Muscle layer of duodenum (tissue), 2 donors: ENCODE results near the gene MAP4K1.
"Not testable (repeated sequence)": the region's sequence is repeated elsewhere in the genome, so short reads cannot be mapped to it uniquely, and the experiment has no call there.

Source experiments
- H3K27ac ChIP-seq: one replicate; pipeline ENCODE4 v1.7.0; 2013; ENCODE audit warnings: mild to moderate bottlenecking, low read length
- H3K27me3 ChIP-seq: one replicate; pipeline ENCODE4 v1.7.0; 2013; ENCODE audit warnings: low read depth, mild to moderate bottlenecking, control low read depth, low read length
- H3K36me3 ChIP-seq, 2 donors: one replicate each; pipeline ENCODE4 v1.7.0; 2013; ENCODE audit warnings: low read length in 2 of 2, control low read depth in 1 of 2, mild to moderate bottlenecking in 1 of 2; ENCODE audit not compliant: insufficient read depth in 2 of 2, control insufficient read depth in 1 of 2
- H3K4me1 ChIP-seq, 2 donors: one replicate each; pipeline ENCODE4 v1.7.0; 2013; ENCODE audit warnings: low read length in 2 of 2, mild to moderate bottlenecking in 2 of 2, control low read depth in 1 of 2, moderate library complexity in 1 of 2; ENCODE audit not compliant: insufficient read depth in 2 of 2, control insufficient read depth in 1 of 2
- H3K4me3 ChIP-seq, 2 donors: one replicate each; pipeline ENCODE4 v1.7.0; 2013; ENCODE audit warnings: low read length in 2 of 2, low read depth in 1 of 2, mild to moderate bottlenecking in 1 of 2
- H3K9me3 ChIP-seq, 2 donors: one replicate each; pipeline ENCODE4 v1.7.0; 2013; ENCODE audit warnings: low read length in 2 of 2, control low read depth in 1 of 2, mild to moderate bottlenecking in 1 of 2; ENCODE audit not compliant: control insufficient read depth in 1 of 2
- donor health status: healthy.

The MAP4K1 gene

GRCh38 chr19:38616265-38616664 lies 1.5 kb downstream of the MAP4K1 start:
- H3K9me3 ChIP-seq: no peaks in the 10 kb centered on the region
- H3K4me3 ChIP-seq: no peak overlapping the region
- H3K27me3 ChIP-seq: no peaks in the 10 kb centered on the region
- no peak overlapping the region for H3K27ac ChIP-seq
- peaks cover 8 to 25% of the 10 kb centered on the region in 2 donors for H3K4me1 ChIP-seq
- peaks cover under 1 to 12% of the 10 kb centered on the region in 2 donors for H3K36me3 ChIP-seq

GRCh38 chr19:38615007-38615581 lies 2.7 kb downstream of the MAP4K1 start:
- no peak overlapping the region for H3K27ac ChIP-seq
- H3K27me3 ChIP-seq: no peaks in the 10 kb centered on the region
- H3K9me3 ChIP-seq: no peaks in the 10 kb centered on the region
- H3K36me3 ChIP-seq: peaks cover 0 to under 1% of the 10 kb centered on the region in 2 donors
- peaks cover 6 to 19% of the 10 kb centered on the region in 2 donors for H3K4me1 ChIP-seq
- no peak overlapping the region for H3K4me3 ChIP-seq

- Histone ChIP-seq H3K4me3 (no peak overlapping the region), H3K36me3 (no peaks in the 10 kb centered on the region), H3K27ac (no peak overlapping the region), H3K27me3 (no peaks in the 10 kb centered on the region), H3K9me3 (no peaks in the 10 kb centered on the region), H3K4me1 (peaks cover 0 to 13% of the 10 kb centered on the region in 2 donors)
Measured at GRCh38 chr19:38614289-38614688, 3.5 kb downstream of the MAP4K1 start.

DNA sequence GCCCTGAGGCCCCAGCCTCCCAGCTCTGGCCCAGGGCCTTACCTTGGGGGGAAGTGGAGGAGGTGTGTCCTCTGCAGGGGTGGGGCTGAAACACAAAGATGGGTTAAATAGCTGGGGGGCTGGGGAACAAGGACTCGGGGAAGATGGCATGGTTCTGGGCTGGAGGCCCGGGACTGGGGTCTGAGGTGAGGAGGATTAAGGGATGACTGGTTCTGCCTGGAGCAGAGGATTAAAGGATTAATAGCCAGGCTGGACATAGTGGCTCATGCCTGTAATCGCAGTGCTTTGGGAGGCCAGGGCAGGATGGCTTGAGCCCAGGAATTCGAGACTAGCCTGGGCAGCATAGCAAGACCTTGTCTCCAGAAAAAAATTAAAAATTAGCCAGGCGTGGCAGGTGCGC lies 11.6 kb downstream of the MAP4K1 start:
- Histone ChIP-seq H3K9me3 (no peaks in the 10 kb centered on the region), H3K4me1 (no peaks in the 10 kb centered on the region), H3K4me3 (no peak overlapping the region), H3K27me3 (no peaks in the 10 kb centered on the region), H3K36me3 (no peaks in the 10 kb centered on the region), H3K27ac (no peak overlapping the region)

GRCh38 chr19:38602856-38603255 lies 14.9 kb downstream of the MAP4K1 start:
- not testable (repeated sequence) for H3K36me3 ChIP-seq, H3K9me3 ChIP-seq, H3K27me3 ChIP-seq, H3K4me1 ChIP-seq, H3K27ac ChIP-seq, H3K4me3 ChIP-seq

DNA sequence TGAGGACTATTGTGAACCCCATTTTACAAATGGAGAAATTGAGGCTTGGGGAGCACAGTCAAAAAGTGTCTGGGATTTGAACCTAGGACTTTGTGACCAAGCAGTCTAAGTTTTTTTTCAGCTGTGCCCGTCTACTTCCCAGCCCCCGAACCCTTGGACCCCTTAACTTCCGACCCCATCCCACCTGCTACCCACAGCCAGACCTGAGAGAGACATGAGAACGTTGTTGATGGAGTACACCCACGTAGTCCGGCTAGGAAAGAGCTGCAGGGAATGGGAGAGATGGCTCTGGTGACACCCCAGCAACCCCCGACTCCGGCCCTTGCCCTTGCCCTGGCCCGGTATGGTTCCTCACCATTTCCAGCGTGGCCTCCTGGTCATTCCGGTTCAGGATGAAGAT lies 18.0 kb downstream of the MAP4K1 start:
- no peaks in the 10 kb centered on the region for H3K9me3 ChIP-seq
- no peaks in the 10 kb centered on the region for H3K27me3 ChIP-seq
- no peaks in the 10 kb centered on the region for H3K36me3 ChIP-seq
- H3K4me1 ChIP-seq: no peaks in the 10 kb centered on the region
- no peak overlapping the region for H3K27ac ChIP-seq
- no peak overlapping the region for H3K4me3 ChIP-seq

DNA sequence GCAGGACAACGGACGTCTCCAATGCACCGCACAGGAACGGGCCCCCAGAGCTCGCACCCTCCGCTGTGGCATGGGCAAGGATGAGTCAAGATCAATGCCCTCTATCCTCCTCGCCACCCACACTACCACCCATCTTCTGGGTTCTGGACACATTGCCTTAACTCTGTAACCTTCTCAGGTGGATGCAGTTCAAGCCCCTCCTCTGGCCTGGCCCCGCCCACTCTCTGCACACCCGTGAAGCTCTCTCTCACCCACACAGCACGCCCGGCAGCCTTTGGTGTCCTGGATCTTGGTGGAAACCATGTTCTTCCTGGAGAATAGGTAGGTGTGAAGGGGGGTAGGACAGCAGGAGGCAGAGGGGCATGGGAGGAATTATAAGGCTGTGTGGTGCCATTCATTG lies 20.7 kb downstream of the MAP4K1 start:
- H3K9me3 ChIP-seq: no peaks in the 10 kb centered on the region
- no peaks in the 10 kb centered on the region for H3K4me1 ChIP-seq
- H3K27me3 ChIP-seq: no peaks in the 10 kb centered on the region
- H3K4me3 ChIP-seq: no peak overlapping the region
- H3K27ac ChIP-seq: no peak overlapping the region
- H3K36me3 ChIP-seq: no peaks in the 10 kb centered on the region

GRCh38 chr19:38596057-38596981 lies 21.4 kb downstream of the MAP4K1 start:
- Histone ChIP-seq H3K36me3 (no peaks in the 10 kb centered on the region), H3K9me3 (no peaks in the 10 kb centered on the region), H3K4me3 (no peak overlapping the region), H3K27me3 (no peaks in the 10 kb centered on the region), H3K4me1 (no peaks in the 10 kb centered on the region), H3K27ac (no peak overlapping the region)

DNA sequence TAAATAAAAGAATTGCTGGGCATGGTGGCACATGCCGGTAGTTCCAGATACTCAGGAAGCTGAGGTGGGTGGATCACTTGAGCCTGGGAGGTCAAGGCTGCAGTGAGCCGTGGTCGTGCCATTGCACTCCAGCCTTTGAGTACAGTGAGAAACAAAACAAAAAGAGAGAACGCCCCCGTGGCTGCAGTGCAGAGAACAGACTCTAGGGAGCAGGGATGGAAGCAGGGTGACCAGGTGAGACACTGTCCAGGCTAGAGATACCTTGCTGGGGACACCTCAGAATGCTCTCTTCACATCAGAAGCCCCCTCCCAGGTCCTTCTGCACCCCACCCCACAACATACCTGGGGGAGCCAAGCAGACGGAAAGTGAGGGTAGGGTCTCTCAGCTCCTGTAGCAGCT lies 24.8 kb downstream of the MAP4K1 start:
- no peaks in the 10 kb centered on the region for H3K4me1 ChIP-seq
- no peaks in the 10 kb centered on the region for H3K27me3 ChIP-seq

GRCh38 chr19:38588041-38588440 lies 29.7 kb downstream of the MAP4K1 start:
- H3K27me3 ChIP-seq: no peaks in the 10 kb centered on the region
- no peak overlapping the region for H3K4me3 ChIP-seq
- no peaks in the 10 kb centered on the region for H3K36me3 ChIP-seq
- H3K9me3 ChIP-seq: no peaks in the 10 kb centered on the region
- H3K4me1 ChIP-seq: no peaks in the 10 kb centered on the region
- no peak overlapping the region for H3K27ac ChIP-seq

More for the DNA sequence above, 24.8 kb downstream of the MAP4K1 start:
- Histone ChIP-seq H3K27ac (no peak overlapping the region), H3K36me3 (no peaks in the 10 kb centered on the region), H3K4me3 (no peak overlapping the region), H3K9me3 (no peaks in the 10 kb centered on the region)

DNA sequence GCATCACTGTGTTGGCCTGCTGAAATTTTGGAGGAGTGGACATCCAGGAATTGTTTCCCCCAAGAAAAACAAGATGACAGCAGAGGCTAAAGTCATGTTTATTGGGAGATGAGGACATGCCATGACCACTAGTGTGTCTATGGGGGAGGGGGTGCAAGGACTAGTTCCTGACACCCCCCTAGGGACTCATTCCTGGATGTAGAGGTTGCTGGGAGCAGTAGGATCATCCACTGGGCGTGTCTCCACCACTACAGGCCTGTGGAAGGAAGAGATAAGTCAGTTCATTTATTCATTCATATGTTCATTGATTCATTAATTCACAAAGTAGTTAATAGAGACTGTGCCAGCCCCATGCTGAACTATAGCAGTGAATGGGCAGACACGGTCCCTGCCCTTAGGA lies 30.2 kb downstream of the MAP4K1 start:
- Histone ChIP-seq H3K36me3 (no peaks in the 10 kb centered on the region), H3K27me3 (no peaks in the 10 kb centered on the region), H3K9me3 (no peaks in the 10 kb centered on the region)

DNA sequence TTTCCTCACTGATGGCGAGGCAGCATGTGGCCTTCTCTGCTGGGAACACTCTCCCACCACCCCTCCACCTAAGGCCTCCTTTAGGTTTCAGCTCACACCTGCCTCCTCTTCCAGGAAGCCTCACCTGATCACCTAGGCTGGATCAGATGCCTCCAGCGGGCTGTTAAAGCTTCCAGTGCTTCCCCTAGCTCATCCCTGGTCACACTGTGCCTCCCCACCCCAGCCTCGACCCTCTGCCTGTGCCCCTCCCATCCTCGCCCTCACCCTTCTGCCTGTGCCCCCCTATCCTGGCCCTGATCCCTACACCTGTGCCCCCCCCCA lies 33.8 kb downstream of the MAP4K1 start:
- no peaks in the 10 kb centered on the region for H3K4me1 ChIP-seq
- H3K36me3 ChIP-seq: no peaks in the 10 kb centered on the region
- H3K9me3 ChIP-seq: no peaks in the 10 kb centered on the region
- H3K27me3 ChIP-seq: no peaks in the 10 kb centered on the region
- H3K4me3 ChIP-seq: no peak overlapping the region
- H3K27ac ChIP-seq: no peak overlapping the region

More for the DNA sequence above, 30.2 kb downstream of the MAP4K1 start:
- Histone ChIP-seq H3K4me3 (no peak overlapping the region), H3K27ac (no peak overlapping the region), H3K4me1 (no peaks in the 10 kb centered on the region)
